BJ (cell line): ENCODE data around the gene OIT3. TPM values are rescaled to one million over a fixed set of nuclear protein-coding genes. Genes with fewer than 3 reads are reported as not detected.

Experiments used
- CTCF ChIA-PET: fragments of 350-600 bp; formaldehyde crosslinking; extraction: SDS; loops from one replicate; lab custom pipeline; 2021; ENCODE audit warnings: antibody characterized with exemption, inconsistent platforms; lab: Yijun Ruan, JAX
- POLR2A ChIA-PET: fragments of 300-600 bp; sonication (Branson Sonifier 250); formaldehyde crosslinking; extraction: SDS; loops from one replicate; lab custom pipeline; 2021; ENCODE audit warnings: antibody characterized with exemption; lab: Charles Lee
- DNase-seq: peaks from one replicate; pipeline ENCODE4 v3.0.0-alpha.2; 2011; ENCODE audit warnings: low read depth
- H3K27me3 ChIP-seq: 2 replicates; pipeline ENCODE4 v1.6.0; 2011; ENCODE audit warnings: low read length; ENCODE audit not compliant: control insufficient read depth, insufficient read depth
- H3K36me3 ChIP-seq: 2 replicates; pipeline ENCODE4 v1.5.1; 2011; ENCODE audit warnings: low read length; ENCODE audit not compliant: control insufficient read depth, insufficient read depth
- H3K4me3 ChIP-seq: 2 replicates; pipeline ENCODE4 v1.5.1; 2011; ENCODE audit warnings: low read depth, mild to moderate bottlenecking, control low read depth, low read length
- CTCF ChIP-seq: IDR thresholded peaks from 2 replicates; pipeline ENCODE4 v1.5.1; 2011; ENCODE audit warnings: low read depth, mild to moderate bottlenecking, control low read depth, inconsistent platforms, low read length, moderate library complexity; ENCODE audit not compliant: insufficient read depth
- polyA plus RNA-seq: library from polyadenylated mRNA; depleted of rRNA; stranded (reverse); fragments of >200 nt; gene quantifications from 2 replicates; pipeline ENCODE4 v1.2.3, GENCODE V29; 2011

OIT3 gene
- polyA plus RNA-seq, 1 experiment = not detected

GRCh38 chr10:72954230-72954595 is 60.7 kb downstream of the OIT3 start:
- DNase-seq = no peak
- TF ChIP-seq CTCF = no peak
- H3K36me3 ChIP-seq = no peaks in the 10 kb centered on the region
- CTCF ChIA-PET = interaction anchor here (1.2 to 1.3 kb wide), 2 partner anchors 9 to 12 kb away, joined by 4 to 5 read pairs; no protein-coding TSS in a partner anchor
- no peak overlapping the region for H3K4me3 ChIP-seq
- POLR2A ChIA-PET = no interaction called here
- H3K27me3 ChIP-seq = peaks cover 7% of the 10 kb centered on the region

- CTCF ChIA-PET = interaction anchor here (1.3 kb wide), 1 partner anchor 9 kb away, joined by 5 read pairs; no protein-coding TSS in a partner anchor
- POLR2A ChIA-PET = no interaction called here
- H3K27me3 ChIP-seq = peaks cover 7% of the 10 kb centered on the region
- DNase-seq = no peak
- H3K4me3 ChIP-seq = no peak within 1 kb of the TSS
- H3K36me3 ChIP-seq = no peaks in the 10 kb centered on the region
- TF ChIP-seq CTCF = no peak
Measured at GRCh38 chr10:72954596-72955554, 61.3 kb downstream of the OIT3 start, which contains the start of gene PLA2G12B. TSS of gene PLA2G12B (minus strand) at chr10:72954806. CDS start at chr10:72954685, 121 bp downstream.

- no peak for TF ChIP-seq CTCF
- Histone ChIP-seq H3K27me3 (peaks cover 7% of the 10 kb centered on the region), H3K4me3 (no peak overlapping the region), H3K36me3 (no peaks in the 10 kb centered on the region)
- ChIA-PET POLR2A (no interaction called here), CTCF (interaction anchor here (1.2 kb wide), 1 partner anchor 12 kb away, joined by 3 read pairs; no protein-coding TSS in a partner anchor)
- DNase-seq = no peak
Measured at GRCh38 chr10:72956001-72956400, 62.5 kb downstream of the OIT3 start.

- ChIA-PET POLR2A (no interaction called here), CTCF (no interaction called here)
- no peak for DNase-seq
Measured at GRCh38 chr10:72976886-72977285, 83.3 kb downstream of the OIT3 start.

More at GRCh38 chr10:72976886-72977285, 83.3 kb downstream of the OIT3 start:
- TF ChIP-seq CTCF = no peak
- no peaks in the 10 kb centered on the region for H3K36me3 ChIP-seq
- no peaks in the 10 kb centered on the region for H3K27me3 ChIP-seq
- H3K4me3 ChIP-seq = no peak overlapping the region
